ENCODE data around the gene TELO2.

Gene TELO2

DNA sequence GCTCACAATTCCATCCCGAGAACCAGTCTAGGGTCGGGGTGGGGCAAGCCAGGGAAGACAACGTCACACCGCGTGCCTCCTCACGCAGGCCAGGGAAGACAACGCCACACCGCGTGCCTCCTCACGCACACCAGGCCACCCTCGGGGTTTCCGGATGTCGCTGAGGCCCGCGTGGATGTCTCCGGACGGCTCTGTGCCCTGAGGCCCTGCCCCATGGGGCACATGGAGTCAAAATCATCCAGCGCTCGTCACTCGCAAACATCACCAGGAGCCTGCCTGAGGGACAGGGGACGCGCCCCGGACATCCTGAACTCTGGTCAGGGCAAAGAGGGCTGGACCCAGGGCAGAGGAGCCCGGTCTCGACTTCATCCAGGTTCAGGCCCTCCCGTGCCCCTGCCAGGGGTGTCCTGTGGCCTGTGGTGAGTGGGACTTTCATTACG is 44.0 kb downstream of the TELO2 start:
- TF ChIP-seq, protein P1, sequence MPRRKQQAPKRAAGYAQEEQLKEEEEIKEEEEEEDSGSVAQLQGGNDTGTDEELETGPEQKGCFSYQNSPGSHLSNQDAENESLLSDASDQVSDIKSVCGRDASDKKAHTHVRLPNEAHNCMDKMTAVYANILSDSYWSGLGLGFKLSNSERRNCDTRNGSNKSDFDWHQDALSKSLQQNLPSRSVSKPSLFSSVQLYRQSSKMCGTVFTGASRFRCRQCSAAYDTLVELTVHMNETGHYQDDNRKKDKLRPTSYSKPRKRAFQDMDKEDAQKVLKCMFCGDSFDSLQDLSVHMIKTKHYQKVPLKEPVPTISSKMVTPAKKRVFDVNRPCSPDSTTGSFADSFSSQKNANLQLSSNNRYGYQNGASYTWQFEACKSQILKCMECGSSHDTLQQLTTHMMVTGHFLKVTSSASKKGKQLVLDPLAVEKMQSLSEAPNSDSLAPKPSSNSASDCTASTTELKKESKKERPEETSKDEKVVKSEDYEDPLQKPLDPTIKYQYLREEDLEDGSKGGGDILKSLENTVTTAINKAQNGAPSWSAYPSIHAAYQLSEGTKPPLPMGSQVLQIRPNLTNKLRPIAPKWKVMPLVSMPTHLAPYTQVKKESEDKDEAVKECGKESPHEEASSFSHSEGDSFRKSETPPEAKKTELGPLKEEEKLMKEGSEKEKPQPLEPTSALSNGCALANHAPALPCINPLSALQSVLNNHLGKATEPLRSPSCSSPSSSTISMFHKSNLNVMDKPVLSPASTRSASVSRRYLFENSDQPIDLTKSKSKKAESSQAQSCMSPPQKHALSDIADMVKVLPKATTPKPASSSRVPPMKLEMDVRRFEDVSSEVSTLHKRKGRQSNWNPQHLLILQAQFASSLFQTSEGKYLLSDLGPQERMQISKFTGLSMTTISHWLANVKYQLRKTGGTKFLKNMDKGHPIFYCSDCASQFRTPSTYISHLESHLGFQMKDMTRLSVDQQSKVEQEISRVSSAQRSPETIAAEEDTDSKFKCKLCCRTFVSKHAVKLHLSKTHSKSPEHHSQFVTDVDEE (CRISPR knock-in tag; IDR thresholded peaks at IDR 0.05) = no peak
- TF ChIP-seq RARB (CRISPR knock-in tag; IDR thresholded peaks at IDR 0.05) = no peak
- no peak for TF ChIP-seq CREB5 (CRISPR knock-in tag; IDR thresholded peaks at IDR 0.05; ENCODE audit: low read depth)
- no peak for TF ChIP-seq CSDC2 (CRISPR knock-in tag; IDR thresholded peaks at IDR 0.05)
- no peak for TF ChIP-seq ZNF8 (CRISPR knock-in tag; IDR thresholded peaks at IDR 0.05)
- no peak for TF ChIP-seq PPARA (CRISPR knock-in tag; IDR thresholded peaks at IDR 0.05; ENCODE audit: borderline replicate concordance)
- no peak for TF ChIP-seq TCF4 (CRISPR knock-in tag; IDR thresholded peaks at IDR 0.05; ENCODE audit: borderline replicate concordance)
- TF ChIP-seq PATZ1 (CRISPR knock-in tag; IDR thresholded peaks at IDR 0.05; ENCODE audit: borderline replicate concordance) = no peak
- no peak for TF ChIP-seq OSR1 (CRISPR knock-in tag; IDR thresholded peaks at IDR 0.05)
- TF ChIP-seq ZNF70 (CRISPR knock-in tag; IDR thresholded peaks at IDR 0.05) = no peak
- no peak for TF ChIP-seq TOX (CRISPR knock-in tag; IDR thresholded peaks at IDR 0.05; ENCODE audit: borderline replicate concordance)
- TF ChIP-seq ZFP3 (CRISPR knock-in tag; IDR thresholded peaks at IDR 0.05) = no peak
- TF ChIP-seq ARNTL (CRISPR knock-in tag; IDR thresholded peaks at IDR 0.05; ENCODE audit: borderline replicate concordance, low read depth) = no peak
- TF ChIP-seq ZNF565 (CRISPR knock-in tag; conservative IDR thresholded peaks at IDR 0.05; ENCODE audit: low read depth) = no peak
- TF ChIP-seq SNAI2 (CRISPR knock-in tag; IDR thresholded peaks at IDR 0.05) = no peak
- TF ChIP-seq ESRRG (CRISPR knock-in tag; IDR thresholded peaks at IDR 0.05) = no peak
- TF ChIP-seq, protein P2, sequence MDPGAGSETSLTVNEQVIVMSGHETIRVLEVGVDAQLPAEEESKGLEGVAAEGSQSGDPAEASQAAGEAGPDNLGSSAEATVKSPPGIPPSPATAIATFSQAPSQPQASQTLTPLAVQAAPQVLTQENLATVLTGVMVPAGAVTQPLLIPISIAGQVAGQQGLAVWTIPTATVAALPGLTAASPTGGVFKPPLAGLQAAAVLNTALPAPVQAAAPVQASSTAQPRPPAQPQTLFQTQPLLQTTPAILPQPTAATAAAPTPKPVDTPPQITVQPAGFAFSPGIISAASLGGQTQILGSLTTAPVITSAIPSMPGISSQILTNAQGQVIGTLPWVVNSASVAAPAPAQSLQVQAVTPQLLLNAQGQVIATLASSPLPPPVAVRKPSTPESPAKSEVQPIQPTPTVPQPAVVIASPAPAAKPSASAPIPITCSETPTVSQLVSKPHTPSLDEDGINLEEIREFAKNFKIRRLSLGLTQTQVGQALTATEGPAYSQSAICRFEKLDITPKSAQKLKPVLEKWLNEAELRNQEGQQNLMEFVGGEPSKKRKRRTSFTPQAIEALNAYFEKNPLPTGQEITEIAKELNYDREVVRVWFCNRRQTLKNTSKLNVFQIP (CRISPR knock-in tag; IDR thresholded peaks at IDR 0.05; ENCODE audit: borderline replicate concordance, low read depth) = no peak
- TF ChIP-seq ZC3H10 (CRISPR knock-in tag; IDR thresholded peaks at IDR 0.05) = no peak
- TF ChIP-seq GLIS3 (CRISPR knock-in tag; IDR thresholded peaks at IDR 0.05) = no peak
- no peak for ATAC-seq

GRCh38 chr16:1537763-1538289 is 44.7 kb downstream of the TELO2 start:
- TF ChIP-seq RARB (CRISPR knock-in tag; IDR thresholded peaks at IDR 0.05) = no peak
- TF ChIP-seq CSRNP3 (CRISPR knock-in tag; IDR thresholded peaks at IDR 0.05) = no peak
- TF ChIP-seq ZNF70 (CRISPR knock-in tag; IDR thresholded peaks at IDR 0.05) = no peak
- no peak for TF ChIP-seq GLIS3 (CRISPR knock-in tag; IDR thresholded peaks at IDR 0.05)
- no peak for TF ChIP-seq ZC3H10 (CRISPR knock-in tag; IDR thresholded peaks at IDR 0.05)
- no peak for TF ChIP-seq ESRRG (CRISPR knock-in tag; IDR thresholded peaks at IDR 0.05)
- TF ChIP-seq SNAI2 (CRISPR knock-in tag; IDR thresholded peaks at IDR 0.05) = no peak
- TF ChIP-seq, protein P2 (CRISPR knock-in tag; IDR thresholded peaks at IDR 0.05; ENCODE audit: borderline replicate concordance, low read depth) = no peak
- TF ChIP-seq ZNF8 (CRISPR knock-in tag; IDR thresholded peaks at IDR 0.05) = no peak
- no peak for TF ChIP-seq PATZ1 (CRISPR knock-in tag; IDR thresholded peaks at IDR 0.05; ENCODE audit: borderline replicate concordance)
- TF ChIP-seq ZNF565 (CRISPR knock-in tag; conservative IDR thresholded peaks at IDR 0.05; ENCODE audit: low read depth) = no peak
- no peak for ATAC-seq
